Neural crest cell (in vitro differentiated cells): ENCODE data around the gene RPRD1B. TPM values are rescaled to one million over a fixed set of nuclear protein-coding genes. Genes with fewer than 3 reads are reported as not detected.
A peak's percentile ranks its signal among the peaks of the same experiment; 100 is the strongest.

Experiments used
- DNase-seq: peaks from one replicate; pipeline ENCODE4 v3.0.0; 2021; ENCODE audit warnings: low read depth, mixed read lengths, low spot score
- H3K27ac Mint-ChIP-seq: one replicate; pipeline ENCODE4 v1.8.0; 2021; ENCODE audit warnings: mild to moderate bottlenecking, mixed read lengths; ENCODE audit not compliant: unreplicated experiment
- H3K27me3 Mint-ChIP-seq: 2 replicates; pipeline ENCODE4 v1.8.0; 2021; ENCODE audit warnings: low read depth, mild to moderate bottlenecking, mixed read lengths
- H3K36me3 Mint-ChIP-seq: 2 replicates; pipeline ENCODE4 v1.8.0; 2021; ENCODE audit warnings: low read depth, mild to moderate bottlenecking, mixed read lengths
- H3K4me1 Mint-ChIP-seq: 2 replicates; pipeline ENCODE4 v1.8.0; 2021; ENCODE audit warnings: mixed read lengths
- H3K4me3 Mint-ChIP-seq: one replicate; pipeline ENCODE4 v1.8.0; 2021; ENCODE audit warnings: mild to moderate bottlenecking, mixed read lengths
- H3K9me3 Mint-ChIP-seq: 2 replicates; pipeline ENCODE4 v1.8.0; 2021; ENCODE audit warnings: mixed read lengths
- CTCF ChIP-seq: fragments of 200-600 bp; sonication (generic); conservative IDR thresholded peaks from 2 replicates; pipeline ENCODE4 v1.5.0; 2021; ENCODE audit warnings: antibody characterized with exemption, mild to moderate bottlenecking
- total RNA-seq: library from RNA; stranded (reverse); gene quantifications from 2 replicates; pipeline ENCODE4 v1.2.1, GENCODE V29; 2021

RPRD1B gene
- total RNA-seq, 1 donor from 2014 or later = 41.1 TPM

GRCh38 chr20:38090061-38090460, 56.5 kb downstream of the RPRD1B start:
- DNase-seq = no peak
- Mint-ChIP-seq H3K9me3 (no peaks in the 10 kb centered on the region), H3K27me3 (no peaks in the 10 kb centered on the region), H3K4me1 (peaks cover 41% of the 10 kb centered on the region), H3K36me3 (peaks cover 7% of the 10 kb centered on the region), H3K27ac (no peak overlapping the region), H3K4me3 (no peak overlapping the region)
- no peak for TF ChIP-seq CTCF

GRCh38 chr20:38091441-38092216, 58.1 kb downstream of the RPRD1B start:
- TF ChIP-seq CTCF = no peak
- H3K9me3 Mint-ChIP-seq = no peaks in the 10 kb centered on the region
- peak overlapping the region; percentile 90 for H3K27ac Mint-ChIP-seq
- H3K36me3 Mint-ChIP-seq = peaks cover 5% of the 10 kb centered on the region
- peaks cover 47% of the 10 kb centered on the region for H3K4me1 Mint-ChIP-seq
- DNase-seq = no peak
- H3K27me3 Mint-ChIP-seq = no peaks in the 10 kb centered on the region
- H3K4me3 Mint-ChIP-seq = no peak overlapping the region

GRCh38 chr20:38092260-38092857, 58.8 kb downstream of the RPRD1B start:
- H3K27ac Mint-ChIP-seq = peak overlapping the region; percentile 90
- peak overlapping the region; percentile 27 for H3K4me3 Mint-ChIP-seq
- H3K27me3 Mint-ChIP-seq = no peaks in the 10 kb centered on the region
- peaks cover 5% of the 10 kb centered on the region for H3K36me3 Mint-ChIP-seq
- peaks cover 47% of the 10 kb centered on the region for H3K4me1 Mint-ChIP-seq
- DNase-seq = no peak
- no peaks in the 10 kb centered on the region for H3K9me3 Mint-ChIP-seq
- no peak for TF ChIP-seq CTCF

GRCh38 chr20:38092915-38093314, 59.4 kb downstream of the RPRD1B start:
- H3K27me3 Mint-ChIP-seq = no peaks in the 10 kb centered on the region

GRCh38 chr20:38093641-38094077, 60.1 kb downstream of the RPRD1B start:
- no peak overlapping the region for H3K27ac Mint-ChIP-seq
- no peak for TF ChIP-seq CTCF
- no peak for DNase-seq
- no peak overlapping the region for H3K4me3 Mint-ChIP-seq
- no peaks in the 10 kb centered on the region for H3K27me3 Mint-ChIP-seq
- H3K9me3 Mint-ChIP-seq = no peaks in the 10 kb centered on the region
- peaks cover 2% of the 10 kb centered on the region for H3K36me3 Mint-ChIP-seq
- H3K4me1 Mint-ChIP-seq = peaks cover 45% of the 10 kb centered on the region

More at GRCh38 chr20:38092915-38093314, 59.4 kb downstream of the RPRD1B start:
- Mint-ChIP-seq H3K27ac (no peak overlapping the region), H3K36me3 (peaks cover 5% of the 10 kb centered on the region), H3K9me3 (no peaks in the 10 kb centered on the region), H3K4me1 (peaks cover 47% of the 10 kb centered on the region), H3K4me3 (no peak overlapping the region)
- DNase-seq = no peak
- no peak for TF ChIP-seq CTCF
